NCI-H2029 treated with DMSO at 0.1 percent for 48 hours (cell line): ENCODE results near the gene ACTN1.

ENCODE experiments used
- DNase-seq: peaks from one replicate; lab custom pipeline; 2025; lab: John Stamatoyannopoulos, UW

The ACTN1 gene

GRCh38 chr14:68951035-68951797, 27.9 kb downstream of the ACTN1 start:
- DNase-seq, result no peak

- DNase-seq, result no peak
These were observed 29.0 kb downstream of the ACTN1 start for GRCh38 chr14:68950111-68950510.

- no peak for DNase-seq
These were observed 29.5 kb downstream of the ACTN1 start for GRCh38 chr14:68949601-68949965.

DNA sequence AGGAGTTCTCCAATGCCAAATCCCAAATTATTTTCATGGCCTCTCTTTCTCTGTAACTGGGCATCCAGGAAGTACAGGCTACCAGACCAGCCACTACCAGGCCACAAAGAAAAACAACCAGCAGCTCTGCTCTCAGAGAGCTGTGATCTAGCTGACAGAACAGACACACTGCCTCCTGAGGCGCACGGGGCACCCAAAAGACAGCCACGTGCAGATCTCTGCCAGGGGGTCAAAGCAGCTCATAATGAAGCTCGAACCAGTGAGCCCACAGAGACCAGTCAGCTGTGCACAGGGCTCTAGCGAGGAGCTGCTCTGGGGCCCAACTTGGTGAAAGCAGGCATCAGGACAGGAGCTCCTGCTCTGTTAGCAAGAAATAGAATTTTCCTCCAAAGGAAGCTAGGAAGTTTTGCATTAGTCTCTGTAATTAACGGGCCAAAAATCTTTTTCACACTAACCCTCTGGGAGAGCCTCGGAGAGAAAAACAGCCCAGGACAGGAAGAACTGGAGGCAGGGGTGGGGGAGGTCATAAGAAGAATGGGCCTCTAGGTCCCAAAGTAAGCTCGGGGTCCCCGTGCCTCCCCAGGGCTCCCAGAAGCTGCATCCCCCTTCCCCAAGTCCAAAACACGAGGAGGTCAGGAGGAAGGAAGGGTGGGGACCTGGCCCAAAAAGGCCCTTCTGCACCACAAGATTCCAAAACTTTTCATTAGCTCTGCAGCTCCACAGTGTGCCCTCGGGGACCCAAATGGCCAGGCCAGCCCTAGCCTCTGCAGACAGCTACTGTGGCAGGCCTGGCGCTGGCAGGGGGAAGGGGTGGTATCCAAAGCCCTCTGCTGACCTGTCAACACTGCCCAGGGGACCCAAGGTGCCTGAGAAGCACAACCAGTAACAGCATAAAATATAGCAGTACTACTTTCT, 30.2 kb downstream of the ACTN1 start:
- no peak for DNase-seq

GRCh38 chr14:68947802-68948201, 31.3 kb downstream of the ACTN1 start:
- DNase-seq, result no peak

- DNase-seq, result no peak
These were observed 32.6 kb downstream of the ACTN1 start for GRCh38 chr14:68946489-68946822.

GRCh38 chr14:68945585-68946488, 33.3 kb downstream of the ACTN1 start:
- DNase-seq, result peak; percentile 11

- no peak for DNase-seq
These were observed 33.9 kb downstream of the ACTN1 start for GRCh38 chr14:68945190-68945584.

GRCh38 chr14:68944162-68944561, 34.9 kb downstream of the ACTN1 start:
- DNase-seq, result no peak

DNA sequence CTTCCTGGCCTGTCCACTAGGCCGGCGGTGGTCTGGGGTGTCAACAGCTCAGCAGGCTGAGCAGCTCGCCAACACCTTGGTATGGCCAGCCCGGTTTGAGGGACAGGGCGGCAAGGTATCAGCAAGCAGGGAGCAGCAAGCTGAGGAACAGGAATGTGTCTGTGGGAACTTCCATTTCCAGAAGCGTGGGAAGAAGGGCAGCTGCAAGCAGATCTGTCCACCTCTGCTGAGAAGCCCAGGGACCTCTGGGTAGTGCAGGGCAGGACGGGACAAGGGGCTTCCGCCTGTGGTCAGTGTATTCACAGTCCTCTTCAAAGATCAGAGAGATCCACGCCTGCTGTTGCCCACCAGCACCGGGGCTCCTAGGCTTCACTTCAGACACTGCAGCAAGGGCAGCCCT, 36.0 kb downstream of the ACTN1 start:
- no peak for DNase-seq

DNA sequence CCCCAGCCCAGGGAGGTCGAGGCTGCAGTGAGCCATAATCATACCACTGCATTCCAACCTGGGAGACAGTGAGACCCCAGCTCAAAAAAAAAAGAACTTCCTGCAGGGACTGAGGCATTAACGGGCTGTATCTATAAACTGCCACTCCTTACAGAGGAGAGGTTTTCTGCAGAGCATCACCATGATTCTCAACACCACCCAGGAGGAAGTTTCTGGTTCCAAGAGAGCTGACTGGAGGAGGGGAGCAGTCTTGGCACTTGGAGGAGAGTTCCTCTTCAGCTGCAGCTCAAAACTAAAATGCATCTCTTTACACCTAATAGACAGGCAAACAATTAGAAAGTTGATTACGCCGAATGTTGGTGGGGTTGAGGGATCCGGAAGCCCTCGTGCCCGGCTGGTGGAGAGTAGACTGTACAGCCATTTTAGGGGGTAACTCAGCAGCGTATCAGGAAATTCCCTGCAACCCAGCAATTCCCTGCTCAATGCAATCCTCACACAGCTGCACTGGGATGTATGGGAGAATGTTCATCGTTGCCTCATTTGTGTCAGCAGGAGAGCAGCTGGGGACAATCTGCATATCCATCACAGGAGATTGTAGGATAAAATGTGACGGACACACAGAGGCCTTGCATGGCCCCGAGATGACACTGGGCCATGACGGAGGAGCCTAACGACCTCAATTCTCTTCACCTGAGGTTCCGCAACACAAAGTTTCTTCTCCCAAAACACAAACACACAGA, 36.6 kb downstream of the ACTN1 start:
- no peak for DNase-seq

DNA sequence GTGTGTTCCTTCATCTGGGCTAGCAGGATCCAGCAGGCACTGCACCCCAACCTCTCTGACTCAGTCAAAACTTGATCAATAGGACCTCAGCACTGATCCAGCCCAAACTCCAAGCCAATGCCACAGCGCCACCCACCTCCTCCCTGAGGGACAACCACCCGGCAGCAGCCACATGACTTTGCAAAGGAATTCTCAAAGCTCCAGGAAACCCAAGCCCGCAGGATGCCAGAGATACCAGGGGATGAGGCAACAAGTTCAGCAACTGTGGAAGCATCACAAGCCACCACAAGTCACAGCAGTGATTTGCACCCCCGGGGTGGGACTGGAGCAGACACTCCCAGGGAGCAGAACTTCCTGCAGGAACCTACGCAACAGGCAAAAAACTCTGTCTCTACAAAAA, 37.3 kb downstream of the ACTN1 start:
- no peak for DNase-seq

- no peak for DNase-seq
These were observed 38.4 kb downstream of the ACTN1 start for GRCh38 chr14:68940614-68941185.

- DNase-seq, result no peak
These were observed 39.0 kb downstream of the ACTN1 start for GRCh38 chr14:68939893-68940613.

DNA sequence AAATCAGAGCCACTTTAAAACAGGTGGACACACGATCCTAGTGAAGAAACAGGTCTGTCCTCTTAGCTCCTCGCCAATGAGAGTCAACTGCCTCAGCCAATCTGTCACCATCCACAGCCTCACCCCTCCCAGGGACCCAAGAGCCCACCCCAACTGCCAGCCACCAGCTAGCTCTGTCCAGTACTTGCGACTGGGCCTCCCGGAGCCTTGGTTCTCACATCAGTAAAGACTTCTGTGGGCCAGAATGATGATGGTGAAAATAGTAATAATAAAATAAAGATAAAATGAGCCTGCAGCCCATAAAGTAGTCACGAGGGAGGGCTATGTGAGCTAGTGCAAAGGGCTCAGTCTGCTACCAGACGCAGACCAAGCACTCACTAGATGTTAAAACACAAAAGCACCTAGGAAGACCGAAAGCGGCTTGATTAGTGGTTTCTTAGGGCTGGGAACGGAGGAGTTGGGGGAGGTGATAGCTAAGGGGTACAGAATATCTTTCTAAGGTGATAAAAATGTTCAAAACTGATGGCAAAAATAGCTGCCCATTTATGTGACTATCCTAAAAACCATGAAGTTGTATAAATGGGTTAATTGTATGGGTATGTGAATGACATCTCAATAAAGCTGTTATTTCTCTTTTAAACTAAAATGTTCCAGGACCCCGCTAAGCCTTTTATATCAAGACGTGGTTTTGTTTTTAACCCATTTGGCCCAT, 39.8 kb downstream of the ACTN1 start:
- no peak for DNase-seq

DNA sequence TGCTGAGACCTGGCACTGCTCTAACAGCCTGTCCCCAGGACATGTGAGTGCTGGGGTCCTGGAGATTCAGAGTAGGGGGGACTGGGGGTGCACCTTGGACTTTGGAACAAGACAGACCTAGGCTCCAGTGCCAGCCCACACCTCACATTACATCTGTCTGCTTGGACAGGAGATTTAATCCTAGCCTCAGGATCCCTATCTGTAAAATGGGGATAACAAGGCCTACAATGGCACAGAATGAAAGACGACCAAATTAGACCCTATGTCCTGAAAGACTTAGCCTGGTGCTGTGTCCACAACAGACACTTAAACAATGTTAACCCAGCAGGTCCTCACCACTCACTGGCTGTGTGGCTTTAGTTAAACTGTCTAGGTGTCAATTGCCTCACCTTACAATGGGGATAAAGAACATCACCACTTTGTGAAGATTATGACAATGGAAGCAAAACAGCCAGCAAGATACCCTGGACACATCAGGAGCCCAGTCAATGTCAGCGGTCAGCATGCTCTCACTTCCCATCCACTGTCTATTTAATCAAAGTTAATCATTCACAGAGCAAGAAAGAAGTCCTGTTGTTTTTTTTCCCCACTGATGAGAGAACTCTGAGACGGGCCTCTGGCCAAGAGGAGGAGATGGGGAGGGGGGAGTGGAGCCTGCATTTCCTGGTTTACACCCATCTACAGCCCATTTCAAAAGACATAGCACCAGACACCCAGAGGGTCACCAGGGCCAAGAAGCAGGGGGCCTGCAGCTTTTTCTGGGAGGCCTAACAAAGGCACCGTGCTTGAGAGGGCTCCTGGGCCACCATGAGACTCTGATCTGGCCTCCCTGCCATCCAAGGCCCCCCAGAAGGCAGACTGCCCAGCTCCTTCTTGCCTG, 40.6 kb downstream of the ACTN1 start:
- DNase-seq, result no peak

DNA sequence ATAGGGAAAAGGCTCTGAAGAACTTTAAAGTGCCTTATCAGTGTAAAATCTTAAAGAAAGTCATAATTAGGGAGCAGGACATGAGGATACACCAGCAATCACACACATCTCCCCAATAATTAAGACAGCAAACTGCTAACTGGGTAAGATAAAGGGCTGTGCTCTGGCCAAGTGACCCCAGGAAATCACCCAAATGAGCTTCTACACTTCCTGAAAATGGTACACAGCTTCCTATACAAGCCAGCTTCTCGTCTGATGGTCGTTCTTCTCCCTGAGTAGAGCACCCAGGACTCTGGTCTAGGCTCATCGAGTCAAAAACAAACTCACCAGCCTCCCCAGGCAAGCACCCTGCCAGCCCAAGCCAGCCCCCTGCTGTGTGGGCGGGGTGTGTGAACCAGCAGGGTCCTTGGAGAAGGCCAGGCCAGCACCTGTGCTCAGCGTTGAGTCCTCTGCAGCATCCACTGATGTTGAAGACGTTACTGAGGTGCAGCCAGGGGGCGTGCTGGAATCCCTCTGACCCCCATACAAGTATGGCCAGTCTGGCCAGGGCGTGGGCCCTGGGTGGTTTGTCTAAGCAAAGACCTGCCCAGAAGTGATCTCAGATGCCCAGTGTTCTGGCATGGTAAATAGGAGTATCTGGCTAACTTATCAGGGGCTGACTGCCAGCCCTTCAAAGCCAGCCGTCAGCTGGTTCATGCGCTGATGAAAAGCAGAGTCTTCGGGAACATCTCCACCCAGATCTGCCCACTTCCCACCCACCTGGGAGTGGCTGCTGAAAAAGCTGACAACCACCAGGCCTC, 41.4 kb downstream of the ACTN1 start:
- no peak for DNase-seq

GRCh38 chr14:68936980-68937379, 42.1 kb downstream of the ACTN1 start:
- no peak for DNase-seq
